AG04450 (cell line): ENCODE data around the gene RBM44. TPM values are rescaled to one million over a fixed set of nuclear protein-coding genes. Genes with fewer than 3 reads are reported as not detected.
"Not testable (repeated sequence)": the region's sequence is repeated elsewhere in the genome, so short reads cannot be mapped to it uniquely, and the experiment has no call there.

Experiments
- CTCF ChIA-PET: fragments of 300-600, 350-600 bp; formaldehyde crosslinking; extraction: SDS; loops from one replicate; lab custom pipeline; 2022; ENCODE audit warnings: antibody characterized with exemption, inconsistent platforms; lab: Charles Lee
- POLR2A ChIA-PET: fragments of 350-600 bp; formaldehyde crosslinking; extraction: SDS; loops from one replicate; lab custom pipeline; 2021; ENCODE audit warnings: antibody characterized with exemption, inconsistent platforms; lab: Yijun Ruan, JAX
- DNase-seq: peaks from one replicate; pipeline ENCODE4 v3.0.0-alpha.2; 2011; ENCODE audit warnings: low read depth, low spot score
- H3K27ac ChIP-seq: one replicate; pipeline ENCODE4 v1.5.1; 2012; ENCODE audit warnings: low read depth, low read length, control low read depth
- H3K27me3 ChIP-seq: one replicate; pipeline ENCODE4 v1.6.0; 2012; ENCODE audit warnings: low read length; ENCODE audit not compliant: control insufficient read depth, insufficient read depth
- H3K4me3 ChIP-seq: 2 replicates; pipeline ENCODE4 v1.5.1; 2011; ENCODE audit warnings: mild to moderate bottlenecking, low read depth, low read length, control low read depth
- H3K9me3 ChIP-seq: 2 replicates; pipeline ENCODE4 v1.5.1; 2012; ENCODE audit warnings: low read length; ENCODE audit not compliant: control insufficient read depth, insufficient read depth
- polyA plus RNA-seq: library from polyadenylated mRNA; depleted of rRNA; stranded (reverse); fragments of >200 nt; gene quantifications from 2 replicates; pipeline ENCODE4 v1.2.3, GENCODE V29; 2011
- TF ChIP-seq, protein P1 (sequence below): IDR thresholded peaks from 2 replicates; pipeline ENCODE4 v1.5.1; 2011; ENCODE audit warnings: low read depth, low read length, control low read depth, inconsistent platforms

The RBM44 gene
- polyA plus RNA-seq, 1 experiment: 0.16 TPM

DNA sequence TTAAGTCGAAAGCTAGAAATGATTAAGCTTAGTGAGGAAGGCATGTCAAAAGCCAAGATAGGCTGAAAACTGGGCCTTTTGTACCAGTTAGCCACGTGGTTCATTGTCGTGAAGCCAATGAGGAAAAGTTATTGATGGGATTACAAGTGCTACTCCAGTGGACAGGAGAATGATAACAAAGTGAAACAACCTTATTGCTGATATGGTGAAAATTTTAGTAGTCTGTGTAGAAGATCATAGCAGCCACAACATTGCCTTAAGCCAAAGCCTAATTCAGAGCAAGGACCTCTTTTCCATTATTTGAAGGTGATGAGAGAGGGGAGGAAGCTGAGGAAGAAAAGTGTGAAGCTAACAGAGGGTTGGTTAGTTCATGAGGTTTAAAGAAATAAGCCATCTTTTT, 36.8 kb downstream of the RBM44 start:
- H3K27ac ChIP-seq: no peak overlapping the region
- ChIA-PET CTCF (interaction anchor here (0.6 kb wide), 1 partner anchor 429 kb away, joined by 3 read pairs; no protein-coding TSS in a partner anchor), POLR2A (no interaction called here)
- DNase-seq: no peak
- TF ChIP-seq, protein P1, sequence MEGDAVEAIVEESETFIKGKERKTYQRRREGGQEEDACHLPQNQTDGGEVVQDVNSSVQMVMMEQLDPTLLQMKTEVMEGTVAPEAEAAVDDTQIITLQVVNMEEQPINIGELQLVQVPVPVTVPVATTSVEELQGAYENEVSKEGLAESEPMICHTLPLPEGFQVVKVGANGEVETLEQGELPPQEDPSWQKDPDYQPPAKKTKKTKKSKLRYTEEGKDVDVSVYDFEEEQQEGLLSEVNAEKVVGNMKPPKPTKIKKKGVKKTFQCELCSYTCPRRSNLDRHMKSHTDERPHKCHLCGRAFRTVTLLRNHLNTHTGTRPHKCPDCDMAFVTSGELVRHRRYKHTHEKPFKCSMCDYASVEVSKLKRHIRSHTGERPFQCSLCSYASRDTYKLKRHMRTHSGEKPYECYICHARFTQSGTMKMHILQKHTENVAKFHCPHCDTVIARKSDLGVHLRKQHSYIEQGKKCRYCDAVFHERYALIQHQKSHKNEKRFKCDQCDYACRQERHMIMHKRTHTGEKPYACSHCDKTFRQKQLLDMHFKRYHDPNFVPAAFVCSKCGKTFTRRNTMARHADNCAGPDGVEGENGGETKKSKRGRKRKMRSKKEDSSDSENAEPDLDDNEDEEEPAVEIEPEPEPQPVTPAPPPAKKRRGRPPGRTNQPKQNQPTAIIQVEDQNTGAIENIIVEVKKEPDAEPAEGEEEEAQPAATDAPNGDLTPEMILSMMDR: no peak
- peaks cover 5% of the 10 kb centered on the region for H3K27me3 ChIP-seq
- no peak overlapping the region for H3K4me3 ChIP-seq
- H3K9me3 ChIP-seq: no peaks in the 10 kb centered on the region; the same call in 1 of the 2 replicates

DNA sequence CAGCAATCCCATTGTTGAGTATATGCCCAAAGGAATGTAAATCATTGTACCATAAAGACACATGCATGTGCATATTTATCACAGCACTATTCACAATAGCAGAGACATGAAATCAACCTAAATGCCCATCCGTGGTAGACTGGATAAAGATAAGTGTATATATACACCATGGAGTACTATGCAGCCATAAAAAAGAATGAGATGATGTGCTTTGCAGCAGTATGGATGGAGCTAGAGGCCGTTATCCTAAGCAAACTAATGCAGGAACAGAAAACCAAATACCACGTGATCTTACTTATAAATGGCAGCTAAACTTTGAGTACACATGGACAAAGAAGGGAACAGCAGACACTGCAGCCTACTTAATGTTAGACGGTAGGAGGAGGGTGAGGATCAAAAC, 42.5 kb downstream of the RBM44 start:
- Histone ChIP-seq H3K4me3 (no peak overlapping the region), H3K9me3 (no peaks in the 10 kb centered on the region; the same call in 1 of the 2 replicates), H3K27ac (no peak overlapping the region), H3K27me3 (peaks cover 5% of the 10 kb centered on the region)
- DNase-seq: no peak
- ChIA-PET POLR2A (no interaction called here), CTCF (no interaction called here)
- TF ChIP-seq, protein P1: no peak

DNA sequence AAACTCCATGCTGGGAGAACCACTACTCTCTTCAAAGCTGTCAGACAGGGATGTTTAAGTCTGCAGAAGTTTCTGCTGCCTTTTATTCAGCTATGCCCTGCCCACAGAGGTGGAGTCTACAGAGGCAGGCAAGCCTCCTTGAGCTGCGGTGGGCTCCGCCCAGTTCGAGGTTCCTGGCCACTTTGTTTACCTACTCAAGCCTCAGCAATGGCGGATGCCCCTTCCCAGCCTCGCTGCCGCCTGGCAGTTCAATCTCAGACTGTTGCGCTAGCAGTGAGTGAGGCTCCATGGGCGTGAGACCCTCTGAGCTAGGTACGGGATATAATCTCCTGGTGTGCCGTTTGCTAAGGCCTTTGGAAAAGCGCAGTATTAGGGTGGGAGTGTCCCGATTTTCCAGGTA, 50.4 kb downstream of the RBM44 start:
- H3K27ac ChIP-seq, DNase-seq: not testable (repeated sequence)

DNA sequence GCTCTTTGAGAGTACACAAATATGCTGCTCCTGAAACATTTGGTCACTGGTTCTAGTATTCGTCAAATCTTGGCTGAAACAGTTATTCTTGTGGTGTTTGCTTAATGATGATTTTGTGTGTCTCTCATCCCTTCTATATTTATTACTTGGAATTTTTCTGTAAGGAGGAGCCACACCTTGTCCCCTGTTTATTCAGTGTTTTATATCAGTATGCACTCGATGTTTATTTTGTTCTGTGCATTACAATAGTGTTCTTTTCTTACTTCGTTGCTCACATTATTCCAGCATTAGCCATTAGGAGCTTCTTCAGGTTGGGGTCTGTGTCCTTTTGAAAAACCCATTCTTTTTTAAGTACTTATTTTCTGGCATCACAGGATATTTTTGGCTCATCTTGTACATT, 55.7 kb downstream of the RBM44 start:
- H3K9me3 ChIP-seq: peaks cover 1% of the 10 kb centered on the region
- TF ChIP-seq, protein P1: no peak
- peaks cover 4% of the 10 kb centered on the region for H3K27me3 ChIP-seq
- no peak overlapping the region for H3K4me3 ChIP-seq
- H3K27ac ChIP-seq: no peak overlapping the region
- DNase-seq: no peak
- ChIA-PET CTCF (interaction anchor here (1.4 to 5.9 kb wide), 2 partner anchors 342 to 410 kb away, joined by 3 to 50 read pairs; no protein-coding TSS in a partner anchor), POLR2A (no interaction called here)

More for the DNA sequence above, 50.4 kb downstream of the RBM44 start:
- H3K27me3 ChIP-seq, H3K9me3 ChIP-seq, POLR2A ChIA-PET, H3K4me3 ChIP-seq, CTCF ChIA-PET: not testable (repeated sequence)

GRCh38 chr2:237857791-237858190, 59.2 kb downstream of the RBM44 start:
- H3K27ac ChIP-seq: no peak overlapping the region
- ChIA-PET CTCF (interaction anchor here (0.9 to 5.9 kb wide), 10 partner anchors 121 to 406 kb away, joined by 3 to 50 read pairs (median 3); no protein-coding TSS in a partner anchor), POLR2A (interaction anchor here (1.0 kb wide), 1 partner anchor 405 kb away, joined by 3 read pairs; no protein-coding TSS in a partner anchor)
- H3K4me3 ChIP-seq: no peak overlapping the region
- no peak for DNase-seq
- H3K27me3 ChIP-seq: peaks cover 4% of the 10 kb centered on the region
- TF ChIP-seq, protein P1: no peak
- H3K9me3 ChIP-seq: no peaks in the 10 kb centered on the region
